GM12878 (cell line): ENCODE data around the gene FPGS.

Experiments used
- ATF2 ChIP-seq: IDR thresholded peaks from 2 replicates; pipeline ENCODE4 v1.6.1; 2012; ENCODE audit warnings: low read length, inconsistent platforms
- JUNB ChIP-seq: IDR thresholded peaks from 2 replicates; pipeline ENCODE4 v1.6.1; 2016; ENCODE audit warnings: antibody characterized with exemption, mild to moderate bottlenecking
- NFIC ChIP-seq: IDR thresholded peaks from 2 replicates; pipeline ENCODE4 v1.6.1; 2012; ENCODE audit warnings: low read depth, mild to moderate bottlenecking, inconsistent platforms, low read length, moderate library complexity
- NR2C2 ChIP-seq: IDR thresholded peaks from 2 replicates; pipeline ENCODE4 v1.6.1; 2011; ENCODE audit warnings: borderline replicate concordance, low read depth; ENCODE audit not compliant: control insufficient read depth, insufficient read length
- POLR2A ChIP-seq: IDR thresholded peaks from 2 replicates; pipeline ENCODE4 v1.6.1; 2011; ENCODE audit warnings: low read depth, mild to moderate bottlenecking, low read length
- POLR2AphosphoS2 ChIP-seq: IDR thresholded peaks from 2 replicates; pipeline ENCODE4 v1.6.1; 2011; ENCODE audit warnings: low read depth, mild to moderate bottlenecking, low read length, improper control_type of control experiment, moderate library complexity
- RELA ChIP-seq: fragments of 450-650 bp; IDR thresholded peaks from 2 replicates; pipeline ENCODE4 v1.8.0; 2014; ENCODE audit warnings: borderline replicate concordance; ENCODE audit not compliant: partially characterized antibody
- SIX5 ChIP-seq: IDR thresholded peaks from 2 replicates; pipeline ENCODE4 v1.6.1; 2011; ENCODE audit warnings: mild to moderate bottlenecking, low read depth, low read length, moderate library complexity; ENCODE audit not compliant: severe bottlenecking

GRCh38 chr9:127857278-127857677, 54.6 kb downstream of the FPGS start:
- TF ChIP-seq JUNB (no peak), SIX5 (no peak), NFIC (no peak), RELA (no peak), POLR2AphosphoS2 (no peak), POLR2A (no peak), NR2C2 (no peak), ATF2 (no peak)
